ENCODE results near the gene PLA2G4E. TPM values are rescaled to one million over a fixed set of nuclear protein-coding genes. Genes with fewer than 3 reads are reported as not detected.

The PLA2G4E gene
- total RNA-seq, 2 donors from 2014 or later = 0.13 TPM; not detected in 1

- ATAC-seq (replicated peaks) = no peak
- H3K36me3 Mint-ChIP-seq (ENCODE audit: low read depth) = peaks cover 74% of the 10 kb centered on the region
- H3K4me3 Mint-ChIP-seq = no peak overlapping the region
- no peaks in the 10 kb centered on the region for H3K9me3 Mint-ChIP-seq
- peaks cover 16% of the 10 kb centered on the region for H3K4me1 Mint-ChIP-seq
- H3K27ac Mint-ChIP-seq = peak overlapping the region; percentile 34
- H3K27me3 Mint-ChIP-seq = no peaks in the 10 kb centered on the region
Measured at GRCh38 chr15:41943543-41944312, 77.1 kb downstream of the PLA2G4E start.

GRCh38 chr15:41942886-41943285 lies 78.0 kb downstream of the PLA2G4E start:
- Mint-ChIP-seq H3K27me3 (no peaks in the 10 kb centered on the region), H3K9me3 (no peaks in the 10 kb centered on the region), H3K27ac (peak overlapping the region; percentile 34), H3K4me1 (peaks cover 18% of the 10 kb centered on the region), H3K36me3 (ENCODE audit: low read depth) (peaks cover 82% of the 10 kb centered on the region), H3K4me3 (no peak overlapping the region)
- ATAC-seq (replicated peaks) = no peak

GRCh38 chr15:41941644-41942415 lies 79.0 kb downstream of the PLA2G4E start:
- H3K4me1 Mint-ChIP-seq = peaks cover 28% of the 10 kb centered on the region
- peak overlapping the region; percentile 34 for H3K27ac Mint-ChIP-seq
- H3K27me3 Mint-ChIP-seq = no peaks in the 10 kb centered on the region
- H3K9me3 Mint-ChIP-seq = no peaks in the 10 kb centered on the region
- H3K36me3 Mint-ChIP-seq (ENCODE audit: low read depth) = peaks cover 86% of the 10 kb centered on the region
- no peak overlapping the region for H3K4me3 Mint-ChIP-seq
- no peak for ATAC-seq (replicated peaks)

GRCh38 chr15:41940441-41940857 lies 80.4 kb downstream of the PLA2G4E start:
- Mint-ChIP-seq H3K4me1 (peaks cover 41% of the 10 kb centered on the region), H3K36me3 (ENCODE audit: low read depth) (peaks cover 92% of the 10 kb centered on the region), H3K27me3 (no peaks in the 10 kb centered on the region), H3K9me3 (no peaks in the 10 kb centered on the region), H3K4me3 (peak overlapping the region; percentile 69), H3K27ac (peak overlapping the region; percentile 94)
- peak; percentile 79 for ATAC-seq (replicated peaks)

GRCh38 chr15:41939986-41940385 lies 80.9 kb downstream of the PLA2G4E start:
- Mint-ChIP-seq H3K27me3 (no peaks in the 10 kb centered on the region), H3K36me3 (ENCODE audit: low read depth) (peaks cover 92% of the 10 kb centered on the region), H3K4me1 (peaks cover 41% of the 10 kb centered on the region), H3K27ac (peak overlapping the region; percentile 94), H3K4me3 (peak overlapping the region; percentile 69), H3K9me3 (no peaks in the 10 kb centered on the region)
- no peak for ATAC-seq (replicated peaks)

- Mint-ChIP-seq H3K4me3 (peak overlapping the region; percentile 76), H3K36me3 (ENCODE audit: low read depth) (peaks cover 86% of the 10 kb centered on the region), H3K4me1 (peaks cover 48% of the 10 kb centered on the region), H3K27ac (peak overlapping the region; percentile 95), H3K9me3 (no peaks in the 10 kb centered on the region), H3K27me3 (no peaks in the 10 kb centered on the region)
- ATAC-seq (replicated peaks) = no peak
Measured at GRCh38 chr15:41937568-41937923, 83.3 kb downstream of the PLA2G4E start.

- ATAC-seq (replicated peaks) = peak; percentile 64
- Mint-ChIP-seq H3K27ac (peak overlapping the region; percentile 95), H3K9me3 (no peaks in the 10 kb centered on the region), H3K27me3 (no peaks in the 10 kb centered on the region), H3K4me1 (peaks cover 48% of the 10 kb centered on the region), H3K36me3 (ENCODE audit: low read depth) (peaks cover 86% of the 10 kb centered on the region), H3K4me3 (peak overlapping the region; percentile 76)
Measured at GRCh38 chr15:41936649-41937567, 83.9 kb downstream of the PLA2G4E start.

- peak overlapping the region; percentile 76 for H3K4me3 Mint-ChIP-seq
- peaks cover 81% of the 10 kb centered on the region for H3K36me3 Mint-ChIP-seq (ENCODE audit: low read depth)
- peaks cover 47% of the 10 kb centered on the region for H3K4me1 Mint-ChIP-seq
- no peaks in the 10 kb centered on the region for H3K27me3 Mint-ChIP-seq
- no peak for ATAC-seq (replicated peaks)
- H3K27ac Mint-ChIP-seq = peak overlapping the region; percentile 95
- no peaks in the 10 kb centered on the region for H3K9me3 Mint-ChIP-seq
Measured at GRCh38 chr15:41936155-41936554, 84.7 kb downstream of the PLA2G4E start.

- H3K4me1 Mint-ChIP-seq = peaks cover 42% of the 10 kb centered on the region
- no peaks in the 10 kb centered on the region for H3K27me3 Mint-ChIP-seq
- H3K27ac Mint-ChIP-seq = peak overlapping the region; percentile 95
- H3K4me3 Mint-ChIP-seq = peak overlapping the region; percentile 76
- peak; percentile 21 for ATAC-seq (replicated peaks)
- peaks cover 76% of the 10 kb centered on the region for H3K36me3 Mint-ChIP-seq (ENCODE audit: low read depth)
- no peaks in the 10 kb centered on the region for H3K9me3 Mint-ChIP-seq
Measured at GRCh38 chr15:41935566-41936020, 85.2 kb downstream of the PLA2G4E start.

- Mint-ChIP-seq H3K9me3 (no peaks in the 10 kb centered on the region), H3K27ac (peak overlapping the region; percentile 95), H3K4me1 (peaks cover 37% of the 10 kb centered on the region), H3K36me3 (ENCODE audit: low read depth) (peaks cover 74% of the 10 kb centered on the region), H3K27me3 (no peaks in the 10 kb centered on the region), H3K4me3 (peak overlapping the region; percentile 76)
- peak; percentile 55 for ATAC-seq (replicated peaks)
Measured at GRCh38 chr15:41934843-41935242, 86.0 kb downstream of the PLA2G4E start.

- Mint-ChIP-seq H3K27ac (peak overlapping the region; percentile 95), H3K4me1 (peaks cover 40% of the 10 kb centered on the region), H3K4me3 (no peak overlapping the region), H3K27me3 (no peaks in the 10 kb centered on the region), H3K36me3 (ENCODE audit: low read depth) (peaks cover 77% of the 10 kb centered on the region), H3K9me3 (no peaks in the 10 kb centered on the region)
- no peak for ATAC-seq (replicated peaks)
Measured at GRCh38 chr15:41933771-41934170, 87.1 kb downstream of the PLA2G4E start.

GRCh38 chr15:41933326-41933725 lies 87.5 kb downstream of the PLA2G4E start:
- H3K4me1 Mint-ChIP-seq = peaks cover 40% of the 10 kb centered on the region
- peak overlapping the region; percentile 95 for H3K27ac Mint-ChIP-seq
- H3K36me3 Mint-ChIP-seq (ENCODE audit: low read depth) = peaks cover 77% of the 10 kb centered on the region
- no peaks in the 10 kb centered on the region for H3K9me3 Mint-ChIP-seq
- no peak for ATAC-seq (replicated peaks)
- H3K27me3 Mint-ChIP-seq = no peaks in the 10 kb centered on the region
- H3K4me3 Mint-ChIP-seq = no peak overlapping the region

GRCh38 chr15:41932511-41933289 lies 88.1 kb downstream of the PLA2G4E start:
- ATAC-seq (replicated peaks) = no peak
- Mint-ChIP-seq H3K4me1 (peaks cover 38% of the 10 kb centered on the region), H3K36me3 (ENCODE audit: low read depth) (peaks cover 77% of the 10 kb centered on the region), H3K4me3 (no peak overlapping the region), H3K27me3 (no peaks in the 10 kb centered on the region), H3K9me3 (no peaks in the 10 kb centered on the region), H3K27ac (peak overlapping the region; percentile 95)
